NCI-H128 (cell line): Measurements from ENCODE around the gene OPN1MW.
"Not testable (repeated sequence)": the region's sequence is repeated elsewhere in the genome, so short reads cannot be mapped to it uniquely, and the experiment has no call there.

Experiments used
- DNase-seq: peaks from one replicate; lab custom pipeline; 2025; ENCODE audit not compliant: unreplicated experiment; lab: John Stamatoyannopoulos, UW

Gene OPN1MW

GRCh38 chrX:154182296-154182695, at the start of gene OPN1MW:
Gene OPN1MW, plus strand, starts transcription at chrX:154182596. Its CDS starts 82 bp downstream, at chrX:154182678.
- not testable (repeated sequence) for DNase-seq

GRCh38 chrX:154135458-154136229, 46.8 kb upstream of the OPN1MW start:
- DNase-seq = no peak

- DNase-seq = peak; percentile 22
Measured at GRCh38 chrX:154136627-154137161, 45.7 kb upstream of the OPN1MW start.

GRCh38 chrX:154138857-154139256, 43.5 kb upstream of the OPN1MW start:
- no peak for DNase-seq

GRCh38 chrX:154140206-154140605, 42.2 kb upstream of the OPN1MW start:
- DNase-seq = no peak

GRCh38 chrX:154140742-154141141, 41.7 kb upstream of the OPN1MW start:
- DNase-seq = no peak

- DNase-seq = no peak
Measured at GRCh38 chrX:154142386-154142785, 40.0 kb upstream of the OPN1MW start.

- DNase-seq = no peak
Measured at GRCh38 chrX:154142950-154143745, 39.2 kb upstream of the OPN1MW start.

- DNase-seq = not testable (repeated sequence)
Measured at GRCh38 chrX:154144010-154144409, 38.4 kb upstream of the OPN1MW start, which contains the start of gene OPN1LW. Gene OPN1LW, plus strand, starts transcription at chrX:154144243. Its CDS starts 41 bp downstream, at chrX:154144284.

- not testable (repeated sequence) for DNase-seq
Measured at GRCh38 chrX:154151030-154151429, 31.4 kb upstream of the OPN1MW start.

- DNase-seq = not testable (repeated sequence)
Measured at GRCh38 chrX:154156221-154156620, 26.2 kb upstream of the OPN1MW start.

- DNase-seq = not testable (repeated sequence)
Measured at GRCh38 chrX:154157207-154157606, 25.2 kb upstream of the OPN1MW start.

- not testable (repeated sequence) for DNase-seq
Measured at GRCh38 chrX:154159345-154159744, 23.1 kb upstream of the OPN1MW start.

GRCh38 chrX:154164902-154165301, 17.5 kb upstream of the OPN1MW start:
- DNase-seq = not testable (repeated sequence)

GRCh38 chrX:154168384-154168783, 14.0 kb upstream of the OPN1MW start:
- not testable (repeated sequence) for DNase-seq

GRCh38 chrX:154172535-154172943, 9.9 kb upstream of the OPN1MW start:
- not testable (repeated sequence) for DNase-seq

- not testable (repeated sequence) for DNase-seq
Measured at GRCh38 chrX:154174356-154174755, 8.0 kb upstream of the OPN1MW start.

GRCh38 chrX:154183794-154184193, 1.4 kb downstream of the OPN1MW start:
- DNase-seq = not testable (repeated sequence)

- DNase-seq = not testable (repeated sequence)
Measured at GRCh38 chrX:154192846-154193245, 10.4 kb downstream of the OPN1MW start.

- not testable (repeated sequence) for DNase-seq
Measured at GRCh38 chrX:154194316-154194715, 11.9 kb downstream of the OPN1MW start.

- not testable (repeated sequence) for DNase-seq
Measured at GRCh38 chrX:154196466-154196865, 14.1 kb downstream of the OPN1MW start.
